ENCODE data around the gene OSTC. TPM values are rescaled to one million over a fixed set of nuclear protein-coding genes. Genes with fewer than 3 reads are reported as not detected.

Gene OSTC
- 105 TPM for total RNA-seq (2021; ENCODE audit: unreplicated experiment)
- 61.1 and 64.0 TPM in 2 replicates for polyA plus RNA-seq (2012)
- percentile 96 among the genes with signal in this experiment for Bru-seq, nascent RNA
- BruChase-seq, experiment 1, labeled RNA remaining after a 6-hour chase: percentile 97 among the genes with signal in this experiment
- percentile 93 among the genes with signal in this experiment for BruChase-seq, experiment 2, labeled RNA remaining after a 2-hour chase
- long read RNA-seq, transcript OSTC-201 (4 exons, 1,077 nt): major isoform, 145 of 152 reads
- long read RNA-seq, partial matches to known transcripts: 3 of 152 reads
- long read RNA-seq, other reads (novel, unspliced or antisense): 1 of 152 reads

DNA sequence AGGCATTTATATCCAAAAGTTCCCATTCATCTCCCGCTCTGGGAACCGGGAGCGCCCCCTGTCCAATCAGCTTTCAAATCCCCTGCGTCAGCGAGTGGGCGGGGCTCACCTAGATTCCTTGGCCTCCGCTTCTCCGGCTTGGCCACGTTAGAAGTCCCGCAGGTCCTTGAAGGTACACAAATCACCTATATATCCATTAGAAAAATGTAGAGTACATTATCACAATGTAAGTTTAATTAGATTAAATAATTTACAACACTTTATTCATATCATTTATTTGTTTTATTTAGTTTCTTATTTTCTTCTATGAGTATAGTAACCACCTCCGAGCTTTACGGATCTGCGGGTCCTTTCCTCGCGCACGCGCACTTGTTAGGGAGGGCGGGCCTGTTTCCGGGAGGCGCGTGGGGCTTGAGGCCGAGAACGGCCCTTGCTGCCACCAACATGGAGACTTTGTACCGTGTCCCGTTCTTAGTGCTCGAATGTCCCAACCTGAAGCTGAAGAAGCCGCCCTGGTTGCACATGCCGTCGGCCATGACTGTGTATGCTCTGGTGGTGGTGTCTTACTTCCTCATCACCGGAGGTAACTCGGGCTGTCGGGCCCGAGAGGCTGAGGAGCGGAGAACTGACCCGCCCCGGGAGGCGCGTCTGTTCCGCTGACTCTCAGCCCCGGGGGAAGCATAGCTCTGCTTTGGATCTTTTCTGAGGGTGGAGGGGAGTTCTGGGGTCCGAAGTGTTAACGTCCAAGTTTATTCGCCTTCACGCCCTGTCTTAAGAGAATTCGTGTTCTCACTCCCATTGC lies at the start of gene OSTC:
Gene OSTC (plus strand): TSS at position 388 of the 802 bp plus-strand sequence. CDS start 57 bp downstream, at position 445.
- Histone ChIP-seq H2AFZ (ENCODE audit: low read depth, low read length, poor library complexity, severe bottlenecking) (peak within 1 kb of the TSS; percentile 90), H3K79me2 (ENCODE audit: insufficient read depth, low read length) (peaks cover 50% of the 10 kb centered on the region), H3K36me3 (ENCODE audit: control insufficient read depth in 1 of 2, insufficient read depth in 2 of 2, low read length in 2 of 2) (0 out of 4 replicates have a peak, but pooled peaks cover 0 to under 1% of the 10 kb centered on the region in 2 experiments), H3K9me2 (ENCODE audit: insufficient read depth) (no peaks in the 10 kb centered on the region), H3K9me3 (ENCODE audit: control insufficient read depth in 1 of 2, insufficient read depth in 1 of 2, low read depth in 1 of 2, low read length in 2 of 2) (no peaks in the 10 kb centered on the region), H3K27me3 (ENCODE audit: insufficient read depth, low read length) (no peaks in the 10 kb centered on the region), H3K4me2 (ENCODE audit: low read length) (peak within 1 kb of the TSS; percentile 73), H3K4me1 (ENCODE audit: control insufficient read depth in 1 of 2, insufficient read depth in 2 of 2, low read length in 2 of 2) (peaks cover 4 to 6% of the 10 kb centered on the region in 2 experiments; a peak in 3 of 4 replicates), H4K20me1 (ENCODE audit: insufficient read depth) (no peaks in the 10 kb centered on the region), H3K4me3 (replicated peaks in 1 of 2; ENCODE audit: low read depth in 1 of 2, low read length in 2 of 2) (peak within 1 kb of the TSS; percentile 65 to 84), H3K27ac (ENCODE audit: low read depth, low read length) (peak within 1 kb of the TSS; percentile 49), H3K9ac (ENCODE audit: low read length) (peak within 1 kb of the TSS; percentile 89)
- POLR2A ChIA-PET: interaction anchor here (1.4 kb wide), 1 partner anchor 12 kb away, joined by 6 read pairs; no protein-coding TSS in a partner anchor
- DNase-seq (ENCODE audit: low read depth, low spot score) (peak; percentile 95), ATAC-seq (peak; percentile 91)
- CTCF ChIA-PET: interaction anchor here (0.8 kb wide), 1 partner anchor 519 kb away, joined by 3 read pairs; no protein-coding TSS in a partner anchor
- TSS peak; percentile 82 for BruUV-seq (replicated peaks)
- intact Hi-C loops (cut with micrococcal nuclease): loop anchor here (1.0 kb wide), 1 partner anchor 30 kb away; the partner anchor contains the start of gene RPL34
- RAD21 ChIA-PET (ENCODE audit: low non-redundant PET in 1 of 2, low total read pairs in 2 of 2, uncharacterized antibody in 2 of 2, unreplicated experiment in 2 of 2): no interaction called here
- TF ChIP-seq ZNF274 (IDR thresholded peaks at IDR 0.05; ENCODE audit: low read depth, low read length) (no peak), YY1 (IDR thresholded peaks at IDR 0.05; ENCODE audit: extremely low read depth, insufficient replicate concordance, low read depth, low read length) (peak; percentile 54), ZFX (IDR thresholded peaks at IDR 0.05) (peak; percentile 64), EZH2 (IDR thresholded peaks at IDR 0.05) (no peak), POLR2AphosphoS5 (IDR thresholded peaks at IDR 0.05; ENCODE audit: low read depth, low read length) (peak; percentile 91), CEBPB (IDR thresholded peaks at IDR 0.05; ENCODE audit: low read depth) (no peak), FOSL1 (IDR thresholded peaks at IDR 0.05; ENCODE audit: low read depth) (no peak), SIN3A (IDR thresholded peaks at IDR 0.05; ENCODE audit: low read depth) (peak; percentile 1; the same call in 1 of the 2 replicates), EZH2phosphoT487 (IDR thresholded peaks at IDR 0.05; ENCODE audit: borderline replicate concordance) (no peak), JUND (IDR thresholded peaks at IDR 0.05) (no peak), CBX3 (IDR thresholded peaks at IDR 0.05; ENCODE audit: low read depth) (no peak), SP1 (IDR thresholded peaks at IDR 0.05; ENCODE audit: low read depth) (peak; percentile 66), POLR2A (IDR thresholded peaks at IDR 0.05; ENCODE audit: borderline replicate concordance, extremely low read depth, insufficient read depth, insufficient read length) (peak; percentile 46), RAD21 (IDR thresholded peaks at IDR 0.05; ENCODE audit: low read depth) (no peak), EGR1 (IDR thresholded peaks at IDR 0.05; ENCODE audit: low read depth) (no peak), TCF7L2 (IDR thresholded peaks at IDR 0.05; ENCODE audit: borderline replicate concordance, extremely low read depth, insufficient read depth, insufficient read length) (peak; percentile 71)
- TF ChIP-seq, protein P1, sequence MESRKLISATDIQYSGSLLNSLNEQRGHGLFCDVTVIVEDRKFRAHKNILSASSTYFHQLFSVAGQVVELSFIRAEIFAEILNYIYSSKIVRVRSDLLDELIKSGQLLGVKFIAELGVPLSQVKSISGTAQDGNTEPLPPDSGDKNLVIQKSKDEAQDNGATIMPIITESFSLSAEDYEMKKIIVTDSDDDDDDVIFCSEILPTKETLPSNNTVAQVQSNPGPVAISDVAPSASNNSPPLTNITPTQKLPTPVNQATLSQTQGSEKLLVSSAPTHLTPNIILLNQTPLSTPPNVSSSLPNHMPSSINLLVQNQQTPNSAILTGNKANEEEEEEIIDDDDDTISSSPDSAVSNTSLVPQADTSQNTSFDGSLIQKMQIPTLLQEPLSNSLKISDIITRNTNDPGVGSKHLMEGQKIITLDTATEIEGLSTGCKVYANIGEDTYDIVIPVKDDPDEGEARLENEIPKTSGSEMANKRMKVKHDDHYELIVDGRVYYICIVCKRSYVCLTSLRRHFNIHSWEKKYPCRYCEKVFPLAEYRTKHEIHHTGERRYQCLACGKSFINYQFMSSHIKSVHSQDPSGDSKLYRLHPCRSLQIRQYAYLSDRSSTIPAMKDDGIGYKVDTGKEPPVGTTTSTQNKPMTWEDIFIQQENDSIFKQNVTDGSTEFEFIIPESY (IDR thresholded peaks at IDR 0.05; ENCODE audit: extremely low read depth, insufficient replicate concordance, low read length): no peak
- TF ChIP-seq, protein P2, sequence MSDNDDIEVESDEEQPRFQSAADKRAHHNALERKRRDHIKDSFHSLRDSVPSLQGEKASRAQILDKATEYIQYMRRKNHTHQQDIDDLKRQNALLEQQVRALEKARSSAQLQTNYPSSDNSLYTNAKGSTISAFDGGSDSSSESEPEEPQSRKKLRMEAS (IDR thresholded peaks at IDR 0.05): peak; percentile 82
- TF ChIP-seq, protein P3, sequence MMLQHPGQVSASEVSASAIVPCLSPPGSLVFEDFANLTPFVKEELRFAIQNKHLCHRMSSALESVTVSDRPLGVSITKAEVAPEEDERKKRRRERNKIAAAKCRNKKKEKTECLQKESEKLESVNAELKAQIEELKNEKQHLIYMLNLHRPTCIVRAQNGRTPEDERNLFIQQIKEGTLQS (IDR thresholded peaks at IDR 0.05): no peak
- TF ChIP-seq, protein P4, sequence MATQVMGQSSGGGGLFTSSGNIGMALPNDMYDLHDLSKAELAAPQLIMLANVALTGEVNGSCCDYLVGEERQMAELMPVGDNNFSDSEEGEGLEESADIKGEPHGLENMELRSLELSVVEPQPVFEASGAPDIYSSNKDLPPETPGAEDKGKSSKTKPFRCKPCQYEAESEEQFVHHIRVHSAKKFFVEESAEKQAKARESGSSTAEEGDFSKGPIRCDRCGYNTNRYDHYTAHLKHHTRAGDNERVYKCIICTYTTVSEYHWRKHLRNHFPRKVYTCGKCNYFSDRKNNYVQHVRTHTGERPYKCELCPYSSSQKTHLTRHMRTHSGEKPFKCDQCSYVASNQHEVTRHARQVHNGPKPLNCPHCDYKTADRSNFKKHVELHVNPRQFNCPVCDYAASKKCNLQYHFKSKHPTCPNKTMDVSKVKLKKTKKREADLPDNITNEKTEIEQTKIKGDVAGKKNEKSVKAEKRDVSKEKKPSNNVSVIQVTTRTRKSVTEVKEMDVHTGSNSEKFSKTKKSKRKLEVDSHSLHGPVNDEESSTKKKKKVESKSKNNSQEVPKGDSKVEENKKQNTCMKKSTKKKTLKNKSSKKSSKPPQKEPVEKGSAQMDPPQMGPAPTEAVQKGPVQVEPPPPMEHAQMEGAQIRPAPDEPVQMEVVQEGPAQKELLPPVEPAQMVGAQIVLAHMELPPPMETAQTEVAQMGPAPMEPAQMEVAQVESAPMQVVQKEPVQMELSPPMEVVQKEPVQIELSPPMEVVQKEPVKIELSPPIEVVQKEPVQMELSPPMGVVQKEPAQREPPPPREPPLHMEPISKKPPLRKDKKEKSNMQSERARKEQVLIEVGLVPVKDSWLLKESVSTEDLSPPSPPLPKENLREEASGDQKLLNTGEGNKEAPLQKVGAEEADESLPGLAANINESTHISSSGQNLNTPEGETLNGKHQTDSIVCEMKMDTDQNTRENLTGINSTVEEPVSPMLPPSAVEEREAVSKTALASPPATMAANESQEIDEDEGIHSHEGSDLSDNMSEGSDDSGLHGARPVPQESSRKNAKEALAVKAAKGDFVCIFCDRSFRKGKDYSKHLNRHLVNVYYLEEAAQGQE (IDR thresholded peaks at IDR 0.05; ENCODE audit: low read depth): no peak
